ENCODE measurements around the gene COL8A1.
"Not testable (repeated sequence)": the region's sequence is repeated elsewhere in the genome, so short reads cannot be mapped to it uniquely, and the experiment has no call there.

The COL8A1 gene

GRCh38 chr3:99712291-99712954 is 74.0 kb downstream of the COL8A1 start:
- DNase-seq: peak; percentile 29

- DNase-seq: no peak
These were observed 75.0 kb downstream of the COL8A1 start for GRCh38 chr3:99713440-99713839.

DNA sequence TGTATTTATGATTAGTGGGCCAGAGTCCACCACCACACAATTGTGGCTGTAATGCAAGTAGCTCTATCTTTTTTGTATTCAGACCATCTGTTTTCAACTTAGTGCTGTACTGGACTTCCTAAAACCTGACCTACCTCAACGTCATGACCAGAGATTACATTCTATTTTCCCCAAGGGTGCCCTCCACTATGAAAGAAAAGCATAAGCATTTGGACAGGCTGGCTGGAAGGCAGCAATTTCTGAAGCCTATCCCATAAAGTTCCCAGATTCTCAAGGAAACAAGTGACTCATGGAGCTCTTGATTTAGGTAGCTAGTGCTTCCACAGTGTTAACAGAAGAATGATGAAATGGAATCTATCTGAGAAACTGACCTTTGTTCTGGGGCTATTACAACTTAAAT is 75.8 kb downstream of the COL8A1 start:
- peak; percentile 47 for DNase-seq

GRCh38 chr3:99714575-99714974 is 76.2 kb downstream of the COL8A1 start:
- DNase-seq: no peak

DNA sequence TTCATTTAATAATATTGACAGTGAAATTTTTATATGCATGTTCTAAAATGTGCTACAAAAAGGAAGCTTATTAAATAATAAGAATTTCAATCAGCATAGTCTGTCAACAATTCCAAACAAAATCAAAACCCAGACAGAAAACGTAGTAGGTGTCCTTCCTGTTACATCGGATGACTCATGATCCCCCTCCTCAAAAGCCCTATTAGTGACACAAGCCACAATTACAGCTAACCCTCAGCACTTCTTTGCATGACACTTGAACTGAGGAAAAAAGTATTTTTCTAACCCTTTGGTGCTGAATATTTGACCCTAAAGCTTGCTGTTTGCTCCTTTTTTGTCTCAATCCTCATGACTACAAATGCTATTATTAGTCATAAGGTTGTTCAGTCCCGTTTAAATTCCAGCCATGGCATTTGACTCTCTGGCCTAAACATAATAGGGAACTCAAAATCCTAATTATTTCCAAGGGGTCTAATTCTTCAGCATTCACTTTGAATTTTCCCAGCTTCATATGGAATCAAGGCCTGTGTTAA is 78.1 kb downstream of the COL8A1 start:
- no peak for DNase-seq

DNA sequence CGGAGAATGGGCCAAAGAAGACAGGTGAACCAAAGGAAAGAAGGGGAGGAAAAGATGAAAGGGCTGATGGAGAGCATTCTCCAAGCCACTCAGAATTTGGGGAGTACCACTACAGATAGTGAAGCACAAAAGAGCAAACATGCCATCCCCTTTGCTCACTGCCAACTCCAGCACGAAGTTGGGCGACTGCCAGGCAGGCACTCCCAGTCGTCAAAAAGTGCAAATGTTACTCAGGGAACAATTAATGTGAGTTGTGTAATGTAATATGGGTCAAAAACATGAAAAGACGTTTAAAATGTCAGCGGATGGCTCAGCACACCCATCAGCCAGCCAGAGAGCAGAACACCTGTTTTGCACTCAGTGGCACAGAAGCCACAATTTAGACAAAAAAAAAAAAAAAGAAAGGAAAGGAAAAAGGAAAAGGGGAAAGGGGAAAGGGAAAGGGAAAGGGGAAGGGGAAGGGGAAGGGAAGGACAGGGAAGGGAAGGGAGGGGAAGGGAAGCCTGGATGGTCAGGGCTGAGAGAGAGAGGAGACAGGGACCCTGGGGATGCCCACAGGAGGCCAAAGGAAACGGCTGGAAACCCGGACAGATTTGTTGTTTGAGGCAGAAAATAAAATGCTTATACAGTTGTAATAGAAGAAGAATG is 82.7 kb downstream of the COL8A1 start:
- peak; percentile 19 for DNase-seq

DNA sequence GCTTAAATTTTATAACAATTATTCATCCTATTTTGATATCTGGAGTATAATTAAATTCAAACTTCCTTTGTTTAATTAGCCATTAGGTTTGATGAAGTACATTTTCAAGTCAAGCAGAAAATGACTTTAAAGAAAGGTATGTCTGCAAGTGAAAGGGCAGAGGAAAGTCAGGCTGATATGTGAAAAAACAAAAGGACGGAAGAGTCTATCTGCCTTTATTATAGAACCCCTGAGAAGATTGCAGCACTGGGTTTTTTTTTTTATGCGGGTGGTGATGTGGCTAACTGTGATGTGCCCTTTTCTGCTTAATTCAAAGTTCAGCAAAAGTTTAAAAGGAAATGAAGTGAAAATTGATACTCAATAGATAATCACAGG is 83.2 kb downstream of the COL8A1 start:
- DNase-seq: no peak

DNA sequence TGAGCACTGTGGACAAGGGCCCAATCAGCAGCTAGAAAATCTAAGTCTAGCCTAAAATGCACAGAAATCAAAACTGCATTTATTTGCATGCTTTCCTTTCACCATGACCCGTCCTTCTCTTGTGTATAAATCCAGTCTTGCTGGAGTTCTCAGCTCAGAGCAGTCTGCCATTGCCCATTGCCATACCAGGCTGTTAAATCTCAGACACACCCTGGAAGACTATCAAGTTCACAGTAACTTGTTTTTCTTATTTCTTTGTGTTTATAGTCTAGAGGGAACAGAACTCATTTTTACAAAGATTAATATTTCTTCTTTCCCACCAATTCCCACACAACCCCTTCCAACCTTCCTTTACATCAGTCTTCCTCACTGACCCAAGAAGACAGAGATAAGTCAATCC is 85.9 kb downstream of the COL8A1 start:
- DNase-seq: no peak

DNA sequence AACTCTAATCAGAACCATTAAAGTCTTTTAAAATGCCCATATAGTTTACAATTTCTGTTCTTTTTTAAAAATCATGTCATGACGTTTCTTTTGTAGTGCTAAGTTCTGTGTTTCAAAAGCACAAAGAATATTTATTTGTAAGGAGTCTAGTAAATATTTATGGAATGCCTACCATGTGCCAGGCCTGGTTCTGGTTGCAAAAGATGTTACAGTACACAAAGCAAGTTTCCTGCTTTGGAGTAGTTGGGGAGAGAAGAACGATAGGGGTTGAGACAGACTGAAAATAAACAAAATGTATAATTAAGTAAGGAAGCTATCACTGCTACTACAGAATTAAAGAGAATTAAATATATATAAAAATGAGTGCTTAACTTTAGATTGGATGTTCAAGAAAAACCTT is 92.5 kb downstream of the COL8A1 start:
- no peak for DNase-seq

DNA sequence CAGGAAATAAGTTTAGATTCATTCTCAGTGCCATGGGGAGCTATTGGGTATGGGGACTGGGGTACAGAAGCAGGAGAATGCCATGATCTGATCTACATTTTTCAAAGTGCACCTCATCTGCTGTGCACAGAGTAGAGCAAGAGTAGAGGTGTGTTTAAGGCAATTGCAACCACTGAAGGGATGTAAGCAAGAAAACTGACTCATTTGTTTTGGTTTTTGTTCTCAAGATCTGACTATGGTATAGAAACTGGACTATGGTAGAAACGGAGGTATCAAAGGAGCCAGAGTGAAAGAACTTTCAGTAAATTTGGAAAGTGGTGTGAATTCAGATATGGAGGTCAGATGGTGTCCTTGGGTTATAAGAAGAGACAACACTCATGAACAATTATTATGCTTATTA is 93.1 kb downstream of the COL8A1 start:
- DNase-seq: no peak

- not testable (repeated sequence) for DNase-seq
These were observed 102.0 kb downstream of the COL8A1 start for GRCh38 chr3:99740371-99740770.

- no peak for DNase-seq
These were observed 103.2 kb downstream of the COL8A1 start for GRCh38 chr3:99741588-99741987.

DNA sequence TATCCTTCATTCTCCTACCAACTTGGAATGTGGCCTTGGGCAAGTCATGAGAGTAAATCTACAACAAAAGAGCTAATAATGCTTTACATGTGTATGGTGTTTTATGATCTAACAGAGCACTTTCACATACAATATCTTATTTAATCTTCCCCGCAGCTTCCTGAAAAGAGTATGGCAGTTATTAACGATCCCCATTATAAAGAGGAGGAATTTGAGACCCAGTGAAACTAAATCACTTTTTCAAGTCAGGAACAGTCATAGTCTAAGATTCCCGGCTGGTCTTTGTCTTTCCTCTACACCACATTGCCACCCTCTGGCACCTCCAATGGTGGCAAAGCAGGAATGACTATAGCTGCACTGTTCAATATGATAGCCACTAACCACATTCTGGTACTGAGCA is 109.5 kb downstream of the COL8A1 start:
- DNase-seq: no peak

- no peak for DNase-seq
These were observed 113.3 kb downstream of the COL8A1 start for GRCh38 chr3:99751649-99752048.

DNA sequence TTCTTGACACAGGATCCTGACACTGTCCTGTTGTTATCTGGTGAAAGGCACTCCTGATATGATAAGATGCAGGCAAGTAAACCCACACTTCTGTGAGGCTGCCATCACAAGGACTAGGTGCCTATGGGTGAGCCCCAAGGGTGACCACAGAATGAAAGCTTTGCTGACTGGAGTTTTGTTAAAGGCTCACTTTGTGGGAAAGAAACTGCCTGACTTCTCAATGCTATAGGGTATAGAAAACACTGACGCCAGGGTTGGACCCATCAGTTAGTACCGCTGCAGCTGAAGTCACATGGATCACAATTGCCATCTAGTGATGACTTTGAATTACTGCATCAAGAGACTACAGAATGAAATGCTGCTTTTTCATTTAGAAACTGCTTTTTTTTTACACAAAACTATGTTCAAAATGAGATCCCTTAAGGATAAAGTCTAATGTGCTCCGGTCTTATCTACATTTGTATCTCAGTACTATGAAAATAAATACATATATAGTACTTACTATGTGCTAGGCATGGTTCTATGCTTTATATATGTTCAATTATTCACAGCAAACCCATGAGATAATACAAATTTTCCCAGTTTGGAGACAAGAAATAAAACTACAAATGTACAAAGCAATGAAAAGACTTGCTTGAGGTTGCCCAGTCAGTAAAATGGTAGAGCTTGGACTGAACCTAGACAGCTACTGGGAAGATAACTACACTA is 115.0 kb downstream of the COL8A1 start:
- peak; percentile 53 for DNase-seq

- DNase-seq: no peak
These were observed 117.4 kb downstream of the COL8A1 start for GRCh38 chr3:99755831-99756230.

GRCh38 chr3:99757966-99758365 is 119.6 kb downstream of the COL8A1 start:
- DNase-seq: no peak

GRCh38 chr3:99758502-99759177 is 120.2 kb downstream of the COL8A1 start:
- DNase-seq: no peak

DNA sequence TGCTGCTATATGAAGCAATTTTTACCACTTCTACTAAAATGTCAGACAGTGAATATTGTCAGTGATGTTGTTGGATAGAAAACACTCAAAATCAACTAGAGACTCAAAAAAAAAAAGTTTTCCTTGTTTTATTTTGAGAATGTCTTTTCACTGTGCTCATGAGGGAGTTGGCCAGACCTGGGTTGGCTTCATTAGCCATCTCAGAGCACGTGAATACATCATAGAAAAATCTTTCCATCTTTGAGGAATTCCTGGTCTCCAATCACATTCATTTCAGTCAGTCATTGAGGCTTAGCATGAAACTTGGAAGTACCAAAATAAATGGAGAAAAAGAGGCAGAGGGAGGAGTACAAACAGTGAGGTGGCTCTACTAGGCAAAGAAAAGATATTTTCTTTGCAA is 121.6 kb downstream of the COL8A1 start:
- DNase-seq: no peak

DNA sequence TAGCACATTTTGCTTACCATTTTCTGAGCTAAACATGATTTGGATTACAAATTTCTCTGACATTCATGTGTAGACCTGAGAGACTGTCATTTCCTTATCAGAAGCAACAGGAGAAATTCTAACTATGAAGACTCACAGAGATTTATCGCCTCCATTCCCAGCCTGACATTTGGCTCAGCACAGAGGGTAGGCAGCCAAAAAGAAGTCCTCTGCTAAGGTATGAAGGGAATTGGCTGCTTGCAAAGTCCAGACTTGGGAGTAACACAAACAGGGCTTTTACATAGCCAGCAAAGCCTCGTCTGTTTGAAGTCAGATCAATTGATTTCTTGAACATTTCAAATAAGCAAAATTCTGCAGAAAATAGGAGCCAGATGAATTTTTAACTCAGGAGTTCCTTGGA is 122.2 kb downstream of the COL8A1 start:
- no peak for DNase-seq

GRCh38 chr3:99761415-99762165 is 123.2 kb downstream of the COL8A1 start:
- DNase-seq: no peak

DNA sequence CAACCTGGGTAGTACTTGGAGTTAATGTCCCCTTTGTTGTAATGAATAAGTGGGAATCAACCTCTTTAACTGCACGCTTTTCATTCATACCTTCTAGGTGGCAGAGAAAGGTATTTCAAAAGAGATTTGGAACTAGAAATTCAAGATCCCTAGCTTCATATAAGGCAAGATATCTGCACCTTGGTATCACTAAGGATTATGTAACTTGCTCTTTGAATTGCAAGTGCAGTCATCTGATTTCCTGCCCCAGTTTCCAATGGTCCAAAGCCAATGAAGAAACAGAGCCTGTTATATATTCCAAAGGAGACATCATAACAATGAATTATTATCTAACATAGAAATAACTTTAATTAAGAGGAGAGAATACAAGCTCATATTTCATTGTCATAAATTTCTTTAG is 124.5 kb downstream of the COL8A1 start:
- DNase-seq: no peak

DNA sequence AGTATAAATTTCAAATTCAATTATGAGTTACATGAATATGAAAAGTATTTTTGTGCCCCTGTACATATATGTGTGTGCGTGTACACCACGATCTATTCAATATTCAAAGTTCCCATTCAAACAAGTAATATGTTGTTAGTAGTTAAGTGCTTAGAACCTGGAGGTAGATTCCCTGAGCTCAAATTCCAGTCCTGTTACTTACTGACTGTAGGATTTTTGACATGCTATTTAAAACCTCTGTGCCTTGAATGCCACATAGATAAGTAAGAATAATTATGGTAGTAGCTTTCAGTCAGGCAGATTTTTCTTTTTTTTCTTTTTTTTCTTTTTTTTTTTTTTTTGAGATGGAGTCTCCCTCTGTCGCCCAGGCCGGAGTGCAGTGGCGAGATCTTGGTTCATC is 126.0 kb downstream of the COL8A1 start:
- DNase-seq: no peak
